ENCODE data around the gene TSPAN5. TPM values are rescaled to one million over a fixed set of nuclear protein-coding genes. Genes with fewer than 3 reads are reported as not detected.

Gene TSPAN5
- total and polyA plus RNA-seq, 2 donors = 10.9 to 27.5 TPM

DNA sequence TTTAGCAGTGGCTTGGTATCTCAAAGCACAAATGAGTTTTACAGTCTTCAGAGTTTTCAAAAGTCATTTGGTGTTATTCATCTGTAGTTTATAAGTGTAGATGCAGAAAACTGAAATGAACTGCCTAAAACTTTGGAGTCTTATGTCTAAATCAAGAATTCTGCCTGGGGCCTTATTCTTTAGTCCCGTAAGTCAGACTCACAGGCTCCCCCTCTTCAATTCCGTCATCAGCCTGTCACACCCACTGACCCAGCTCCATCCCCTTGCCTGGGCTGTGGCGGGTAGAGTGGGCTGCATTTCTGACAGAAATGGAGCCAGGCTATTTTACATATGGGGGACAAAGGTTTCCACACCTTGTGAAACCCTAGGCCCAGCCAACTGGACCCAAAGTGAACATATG lies 44.3 kb downstream of the TSPAN5 start:
- Histone ChIP-seq H3K4me3 (ENCODE audit: low read depth, low read length) (no peak overlapping the region), H3K36me3 (ENCODE audit: insufficient read depth) (no peaks in the 10 kb centered on the region), H3K4me1 (ENCODE audit: insufficient read depth) (no peaks in the 10 kb centered on the region), H3K27ac (ENCODE audit: low read depth) (no peak overlapping the region)
- no peak for DNase-seq (ENCODE audit: extremely low spot score)
- 89% methylated on average over 3 of the region's 3 CpGs for WGBS

DNA sequence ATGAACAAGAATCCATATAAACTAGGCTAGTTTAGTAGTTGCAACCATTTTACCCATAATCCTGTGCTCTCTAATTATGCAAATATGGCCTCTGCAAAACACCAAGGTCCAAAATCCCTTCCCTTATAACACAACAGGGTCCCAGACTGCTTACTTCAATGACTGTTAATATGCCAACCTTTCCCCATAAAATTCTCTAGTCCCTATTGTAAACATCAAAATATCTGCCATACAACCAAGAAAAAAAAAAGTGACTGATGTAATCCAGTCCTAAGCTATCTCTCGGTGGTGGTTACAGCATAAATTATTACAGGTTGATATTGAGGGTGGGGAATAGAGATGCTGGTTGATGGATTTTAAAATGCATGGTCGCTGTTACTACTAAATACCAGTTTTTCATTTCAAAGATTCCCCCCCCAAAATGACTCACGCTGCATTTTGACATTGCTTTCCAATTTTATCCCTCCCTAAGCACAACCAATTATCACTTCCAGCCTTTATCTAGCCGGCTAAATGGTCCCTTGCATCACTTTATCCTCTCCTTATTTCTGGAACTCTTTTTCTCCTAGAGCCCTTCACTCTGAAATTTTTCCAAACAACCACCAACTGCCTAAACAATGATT lies 44.8 kb downstream of the TSPAN5 start:
- no peak for DNase-seq (ENCODE audit: extremely low spot score)
- Histone ChIP-seq H3K4me3 (ENCODE audit: low read depth, low read length) (no peak overlapping the region), H3K4me1 (ENCODE audit: insufficient read depth) (no peaks in the 10 kb centered on the region), H3K27ac (ENCODE audit: low read depth) (no peak overlapping the region), H3K36me3 (ENCODE audit: insufficient read depth) (no peaks in the 10 kb centered on the region)
- 55% methylated on average over 4 of the region's 4 CpGs for WGBS

DNA sequence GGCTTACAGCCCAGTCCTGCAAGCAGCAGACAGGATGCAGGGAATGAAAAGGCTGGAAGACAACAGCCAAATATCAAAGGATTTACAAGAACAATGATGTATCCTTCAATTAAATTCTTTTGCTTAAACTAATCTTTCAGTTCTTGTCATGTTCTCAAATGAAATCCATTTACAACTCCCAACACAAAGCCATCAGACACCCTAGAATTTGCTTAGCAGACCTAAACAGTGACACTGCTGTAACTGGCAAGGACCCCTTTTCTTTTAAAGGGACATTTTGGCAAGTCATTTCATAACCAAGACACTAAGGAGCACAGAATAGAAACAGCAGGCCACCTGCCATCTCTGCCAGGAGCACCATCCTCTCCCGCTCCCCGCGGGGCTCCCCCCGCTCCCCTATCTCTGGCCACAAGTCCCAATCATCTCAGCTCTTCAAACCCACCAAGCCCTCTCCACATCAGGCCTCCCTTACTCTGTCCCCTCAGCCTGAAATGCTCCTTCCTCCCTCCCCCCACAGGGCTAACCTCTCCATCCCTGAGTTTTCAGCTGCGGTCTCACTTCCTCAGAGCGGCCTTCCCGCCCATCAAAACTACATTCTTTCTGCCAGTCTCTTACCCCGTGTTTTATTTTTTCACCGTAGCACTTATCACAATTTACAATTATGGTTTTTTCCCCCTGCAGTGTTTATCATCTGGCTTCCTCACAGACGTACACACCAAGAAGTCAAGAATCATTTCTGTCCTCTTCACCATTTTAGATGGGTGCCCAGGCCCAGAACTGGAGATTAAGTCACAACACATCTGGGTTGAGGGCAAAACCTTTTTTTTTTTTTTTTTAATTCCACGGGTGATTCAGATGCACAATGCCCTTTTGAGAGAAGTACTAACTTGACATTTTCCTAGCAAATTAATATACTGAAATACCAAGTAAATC lies 45.8 kb downstream of the TSPAN5 start:
- Histone ChIP-seq H3K4me3 (ENCODE audit: low read depth, low read length) (no peak overlapping the region), H3K36me3 (ENCODE audit: insufficient read depth) (no peaks in the 10 kb centered on the region), H3K27ac (ENCODE audit: low read depth) (no peak overlapping the region), H3K4me1 (ENCODE audit: insufficient read depth) (no peaks in the 10 kb centered on the region)
- no peak for DNase-seq (ENCODE audit: extremely low spot score)
- 62% methylated on average over 11 of the region's 11 CpGs for WGBS

DNA sequence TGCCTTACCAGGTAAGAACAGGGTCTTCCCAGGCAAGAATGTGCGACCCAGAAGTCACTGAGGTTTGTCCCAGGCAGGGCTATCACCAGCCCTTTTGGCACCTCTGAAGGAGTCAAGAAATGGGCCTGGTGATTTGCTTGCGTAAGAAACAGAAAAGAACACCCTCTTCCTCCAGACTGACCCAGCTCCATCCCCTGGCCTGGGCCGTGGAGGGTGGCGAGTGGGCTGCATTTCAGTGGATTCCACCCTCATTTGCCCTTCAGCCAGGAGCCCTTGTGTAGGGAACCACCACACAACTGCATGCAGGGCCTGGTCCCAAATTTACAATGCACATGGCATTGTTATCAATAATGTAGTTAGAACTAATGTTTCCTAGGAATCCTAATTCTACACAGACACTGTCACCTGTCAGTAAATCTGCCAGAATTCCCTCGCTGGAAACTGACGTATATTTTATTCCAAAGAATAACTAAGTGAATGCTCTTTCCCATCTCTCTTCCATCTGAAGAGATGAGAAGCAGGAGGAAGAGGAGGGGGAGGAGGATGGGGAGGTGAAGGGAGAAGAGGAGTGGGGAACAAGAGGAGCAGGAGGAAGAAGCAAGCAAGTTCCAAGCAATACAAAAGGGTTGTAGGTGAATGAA lies 46.6 kb downstream of the TSPAN5 start:
- WGBS = 91% methylated on average over 6 of the region's 6 CpGs
- H3K27ac ChIP-seq (ENCODE audit: low read depth) = no peak overlapping the region
- no peak overlapping the region for H3K4me3 ChIP-seq (ENCODE audit: low read depth, low read length)
- no peaks in the 10 kb centered on the region for H3K4me1 ChIP-seq (ENCODE audit: insufficient read depth)
- H3K36me3 ChIP-seq (ENCODE audit: insufficient read depth) = no peaks in the 10 kb centered on the region
- DNase-seq (ENCODE audit: extremely low spot score) = no peak

DNA sequence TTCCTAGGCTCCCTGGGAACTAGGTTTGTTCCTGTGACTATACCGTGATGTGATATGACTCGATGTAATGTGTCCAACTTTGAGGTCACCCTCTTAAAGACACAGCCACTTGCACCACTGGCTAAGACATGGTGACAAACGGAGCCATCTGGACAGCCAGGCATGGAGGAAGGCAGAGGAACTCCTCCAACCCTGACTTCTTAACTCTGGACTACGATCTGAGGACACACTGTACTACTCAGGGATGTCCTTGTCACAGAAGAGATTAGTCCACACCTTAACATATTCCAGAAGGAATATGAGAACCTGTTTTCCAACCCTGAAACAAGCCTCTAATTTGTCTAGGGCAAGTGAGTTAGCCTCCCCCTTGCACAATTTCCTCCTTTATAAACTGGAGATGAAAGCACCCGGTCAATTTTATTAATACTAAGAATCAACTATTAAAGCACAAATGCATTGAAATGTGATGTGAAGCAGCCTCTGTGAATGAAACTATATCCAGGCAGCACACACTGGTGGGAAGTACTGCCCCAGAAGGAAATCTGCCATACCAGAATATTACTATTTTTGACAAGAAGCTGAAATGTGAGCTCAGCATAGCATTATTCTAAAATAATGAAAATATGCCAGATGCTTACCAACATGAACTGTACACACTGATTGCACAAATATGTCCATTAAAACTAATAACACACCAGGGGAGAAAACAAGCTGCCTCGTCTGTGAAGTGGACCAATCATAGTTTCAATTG lies 47.3 kb downstream of the TSPAN5 start:
- H3K4me1 ChIP-seq (ENCODE audit: insufficient read depth) = no peaks in the 10 kb centered on the region
- no peaks in the 10 kb centered on the region for H3K36me3 ChIP-seq (ENCODE audit: insufficient read depth)
- WGBS = 75% methylated on average over 6 of the region's 6 CpGs
- no peak overlapping the region for H3K4me3 ChIP-seq (ENCODE audit: low read depth, low read length)
- no peak overlapping the region for H3K27ac ChIP-seq (ENCODE audit: low read depth)
- no peak for DNase-seq (ENCODE audit: extremely low spot score)

DNA sequence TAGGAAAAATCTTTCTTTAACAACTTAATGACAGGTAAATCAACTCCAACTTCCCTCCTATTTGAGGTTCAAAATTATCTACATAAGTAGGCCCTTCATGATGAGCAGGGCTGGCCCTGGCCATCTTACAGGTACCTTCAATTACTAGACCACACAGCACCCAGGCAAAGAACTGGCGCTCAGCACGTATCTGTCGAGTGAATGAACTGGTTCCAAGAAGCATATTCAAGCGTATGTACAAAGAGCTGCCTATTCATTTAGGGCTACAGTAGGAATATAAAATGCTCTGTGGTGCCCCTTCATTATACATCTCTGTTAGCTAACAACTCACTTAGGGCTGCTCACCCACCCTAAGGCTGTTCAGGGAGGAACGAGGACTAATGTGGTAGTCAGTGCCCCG lies 48.0 kb downstream of the TSPAN5 start:
- 77% methylated on average over 6 of the region's 6 CpGs for WGBS
- Histone ChIP-seq H3K4me1 (ENCODE audit: insufficient read depth) (no peaks in the 10 kb centered on the region), H3K4me3 (ENCODE audit: low read depth, low read length) (no peak overlapping the region)

DNA sequence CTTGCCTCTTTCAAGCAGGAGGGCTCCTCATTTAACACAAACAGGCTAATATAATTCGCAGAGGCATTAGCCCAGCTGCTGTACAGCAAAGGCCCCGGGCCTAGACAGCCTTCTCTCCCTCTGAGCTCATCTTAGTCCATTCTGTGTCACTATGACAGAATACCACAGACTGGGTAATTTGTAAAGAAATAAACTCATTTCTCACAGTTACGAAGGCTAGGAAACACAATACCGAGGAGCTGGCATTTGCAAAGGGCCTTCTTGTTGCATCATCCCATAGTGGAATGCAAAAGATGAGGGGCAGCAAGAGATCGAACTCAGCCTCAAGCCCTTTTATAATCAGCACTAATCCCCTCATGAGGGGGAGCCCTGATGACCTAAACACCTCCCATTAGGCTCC lies 48.5 kb downstream of the TSPAN5 start:
- no peak for DNase-seq (ENCODE audit: extremely low spot score)
- H3K4me1 ChIP-seq (ENCODE audit: insufficient read depth) = no peaks in the 10 kb centered on the region
- 62% methylated on average over 5 of the region's 5 CpGs for WGBS

More for the DNA sequence above, 48.0 kb downstream of the TSPAN5 start:
- no peaks in the 10 kb centered on the region for H3K36me3 ChIP-seq (ENCODE audit: insufficient read depth)
- no peak for DNase-seq (ENCODE audit: extremely low spot score)
- no peak overlapping the region for H3K27ac ChIP-seq (ENCODE audit: low read depth)

DNA sequence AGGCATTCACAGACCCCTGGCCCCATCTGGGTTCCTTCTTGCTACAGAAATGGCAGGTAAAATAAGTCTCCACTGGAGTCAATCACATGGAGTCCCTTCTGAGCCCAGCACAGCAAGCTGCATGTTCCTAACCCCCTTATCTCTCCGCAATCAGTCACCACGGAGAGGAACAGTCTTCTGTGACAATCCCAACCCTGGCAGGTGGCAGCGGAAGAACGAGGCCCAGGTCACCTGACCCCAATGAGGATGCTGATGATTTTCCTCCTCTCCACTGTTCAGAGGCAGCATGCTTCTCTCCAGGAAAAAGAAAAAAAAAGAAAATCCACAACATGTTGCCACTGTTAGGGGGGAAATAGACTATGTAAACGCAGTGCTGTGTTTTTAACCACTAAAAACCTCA lies 50.1 kb downstream of the TSPAN5 start:
- no peaks in the 10 kb centered on the region for H3K36me3 ChIP-seq (ENCODE audit: insufficient read depth)
- no peak for DNase-seq (ENCODE audit: extremely low spot score)
- 57% methylated on average over 5 of the region's 5 CpGs for WGBS

More for the DNA sequence above, 48.5 kb downstream of the TSPAN5 start:
- Histone ChIP-seq H3K27ac (ENCODE audit: low read depth) (no peak overlapping the region), H3K36me3 (ENCODE audit: insufficient read depth) (no peaks in the 10 kb centered on the region), H3K4me3 (ENCODE audit: low read depth, low read length) (no peak overlapping the region)

DNA sequence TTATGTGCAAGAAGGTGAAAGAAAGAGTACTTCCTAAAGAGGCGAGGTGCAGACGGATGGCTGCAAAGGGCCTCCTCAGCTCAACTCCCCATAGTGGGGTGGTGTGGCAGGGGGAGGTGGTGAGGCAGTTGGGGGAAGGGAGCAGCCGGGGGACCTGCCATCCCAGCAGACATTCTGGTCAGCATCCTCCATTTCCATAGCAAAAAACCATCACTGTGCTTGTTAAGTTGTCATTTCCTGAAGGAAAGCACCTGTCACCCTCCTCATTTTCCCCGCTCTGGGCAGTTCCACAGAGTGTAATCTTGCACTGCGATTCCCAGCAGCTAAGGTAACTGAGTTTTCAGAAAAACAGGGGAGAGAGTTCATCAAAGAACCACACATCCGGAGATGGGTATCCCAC lies 51.5 kb downstream of the TSPAN5 start:
- H3K4me3 ChIP-seq (ENCODE audit: low read depth, low read length) = no peak overlapping the region
- no peak overlapping the region for H3K27ac ChIP-seq (ENCODE audit: low read depth)
- H3K4me1 ChIP-seq (ENCODE audit: insufficient read depth) = no peaks in the 10 kb centered on the region
- 72% methylated on average over 6 of the region's 6 CpGs for WGBS
- no peak for DNase-seq (ENCODE audit: extremely low spot score)
- no peaks in the 10 kb centered on the region for H3K36me3 ChIP-seq (ENCODE audit: insufficient read depth)

More for the DNA sequence above, 50.1 kb downstream of the TSPAN5 start:
- H3K27ac ChIP-seq (ENCODE audit: low read depth) = no peak overlapping the region
- no peak overlapping the region for H3K4me3 ChIP-seq (ENCODE audit: low read depth, low read length)
- H3K4me1 ChIP-seq (ENCODE audit: insufficient read depth) = no peaks in the 10 kb centered on the region

DNA sequence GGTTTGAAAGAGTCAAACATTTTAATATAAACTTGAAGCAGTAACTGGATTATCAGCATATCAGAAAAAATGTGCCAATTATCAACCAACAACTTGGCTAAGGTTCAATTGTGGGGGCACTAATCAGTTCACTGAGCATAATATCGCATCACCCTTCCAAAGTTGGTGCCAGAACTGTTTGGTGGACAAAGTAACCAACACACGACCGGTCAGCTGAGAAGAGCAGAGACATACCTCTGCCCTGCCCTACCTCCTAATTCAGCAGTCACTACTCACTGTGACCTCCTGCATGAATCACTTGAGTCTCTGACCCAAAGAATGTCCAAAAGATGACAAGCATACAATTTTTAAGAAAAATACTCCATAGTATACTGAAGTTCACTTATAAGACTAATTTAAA lies 53.2 kb downstream of the TSPAN5 start:
- Histone ChIP-seq H3K36me3 (ENCODE audit: insufficient read depth) (no peaks in the 10 kb centered on the region), H3K4me1 (ENCODE audit: insufficient read depth) (no peaks in the 10 kb centered on the region), H3K4me3 (ENCODE audit: low read depth, low read length) (no peak overlapping the region), H3K27ac (ENCODE audit: low read depth) (no peak overlapping the region)
- WGBS = 97% methylated on average over 3 of the region's 3 CpGs
- no peak for DNase-seq (ENCODE audit: extremely low spot score)

DNA sequence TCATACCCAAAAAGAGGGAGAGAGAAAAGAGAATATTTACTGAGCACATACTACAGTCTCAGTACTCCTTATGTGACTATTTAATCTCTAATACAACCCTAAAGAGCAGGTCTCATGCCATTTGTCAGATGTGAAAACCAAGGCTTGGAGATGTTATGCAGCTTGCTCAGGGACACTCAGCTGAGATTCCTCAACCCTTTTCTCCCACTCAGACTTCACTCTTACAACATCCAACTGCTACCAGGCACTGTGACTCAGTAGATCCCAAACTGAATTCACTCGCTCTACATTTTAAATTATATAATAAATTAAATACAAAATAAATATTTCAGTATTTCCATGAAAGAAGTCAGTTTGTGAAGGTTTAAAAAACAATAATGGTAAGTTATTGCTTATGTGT lies 53.7 kb downstream of the TSPAN5 start:
- Histone ChIP-seq H3K4me1 (ENCODE audit: insufficient read depth) (no peaks in the 10 kb centered on the region), H3K4me3 (ENCODE audit: low read depth, low read length) (no peak overlapping the region), H3K36me3 (ENCODE audit: insufficient read depth) (no peaks in the 10 kb centered on the region), H3K27ac (ENCODE audit: low read depth) (no peak overlapping the region)
- DNase-seq (ENCODE audit: extremely low spot score) = no peak
- 98% methylated on average over 1 of the region's 1 CpG for WGBS

DNA sequence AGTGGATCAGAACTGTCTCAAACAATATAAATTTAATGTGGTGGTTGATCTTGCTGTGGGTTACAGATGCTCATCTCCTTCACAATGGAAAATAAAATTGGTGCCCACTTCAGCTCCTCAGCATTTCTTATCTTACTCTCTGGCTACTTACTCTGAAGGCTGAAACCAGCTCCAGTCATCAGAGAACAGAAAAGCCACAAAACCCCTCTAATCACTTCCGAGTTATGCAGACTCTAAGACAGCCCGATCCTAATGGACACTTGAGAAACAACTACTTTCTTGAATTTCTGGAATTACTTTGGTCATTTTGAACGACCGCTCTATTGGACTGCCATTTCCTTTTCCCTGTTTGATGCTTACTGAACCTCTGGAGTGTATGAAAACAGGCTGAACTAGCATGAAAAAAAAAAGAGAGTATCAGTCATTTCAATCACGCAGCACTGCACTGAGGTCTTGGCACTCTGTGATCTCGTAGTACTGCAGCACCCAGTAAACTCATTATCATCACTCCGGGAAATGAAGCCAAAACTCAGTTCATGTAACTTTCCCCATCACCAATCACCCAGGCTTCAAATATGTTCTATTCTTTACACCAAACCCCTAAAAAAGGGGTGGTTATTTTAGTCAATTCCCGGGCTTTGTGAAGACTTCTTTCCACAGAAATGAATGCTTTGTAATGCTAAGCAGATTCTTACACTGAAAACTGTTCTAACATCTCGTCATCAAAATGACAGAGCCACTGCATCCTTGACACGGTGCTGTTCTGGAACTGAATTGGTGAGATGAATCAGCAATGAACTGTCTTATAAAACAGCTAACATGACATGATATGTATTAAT lies 54.5 kb downstream of the TSPAN5 start:
- WGBS = 60% methylated on average over 10 of the region's 10 CpGs
- no peak overlapping the region for H3K27ac ChIP-seq (ENCODE audit: low read depth)
- DNase-seq (ENCODE audit: extremely low spot score) = no peak
- H3K4me3 ChIP-seq (ENCODE audit: low read depth, low read length) = no peak overlapping the region
- H3K36me3 ChIP-seq (ENCODE audit: insufficient read depth) = no peaks in the 10 kb centered on the region
- no peaks in the 10 kb centered on the region for H3K4me1 ChIP-seq (ENCODE audit: insufficient read depth)

DNA sequence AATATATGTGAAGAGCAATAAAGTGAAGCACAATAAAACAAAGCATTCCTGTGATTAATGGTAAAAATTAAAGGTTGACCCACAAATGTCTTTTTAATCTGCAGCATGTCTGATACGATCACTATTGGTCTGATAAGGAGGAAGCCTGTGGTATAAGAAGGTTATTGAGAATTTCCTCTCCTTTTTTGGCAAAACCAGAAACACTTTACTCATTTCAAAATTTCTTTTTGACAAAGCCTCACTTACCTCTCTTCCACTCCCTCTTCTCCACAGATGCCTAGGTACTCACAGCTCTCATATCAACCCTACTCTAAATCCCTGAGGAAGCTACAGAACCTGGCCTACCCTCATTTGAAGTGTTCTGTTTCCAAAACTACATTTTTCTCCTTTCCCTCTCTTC lies 56.1 kb downstream of the TSPAN5 start:
- Histone ChIP-seq H3K4me1 (ENCODE audit: insufficient read depth) (no peaks in the 10 kb centered on the region), H3K36me3 (ENCODE audit: insufficient read depth) (no peaks in the 10 kb centered on the region), H3K27ac (ENCODE audit: low read depth) (no peak overlapping the region), H3K4me3 (ENCODE audit: low read depth, low read length) (no peak overlapping the region)
- DNase-seq (ENCODE audit: extremely low spot score) = no peak
- 93% methylated on average over 1 of the region's 1 CpG for WGBS
